Prostate gland (tissue), 2 donors: ENCODE measurements around the gene UCN. TPM values are rescaled to one million over a fixed set of nuclear protein-coding genes. Genes with fewer than 3 reads are reported as not detected.

ENCODE experiments used
- DNase-seq: peaks from one replicate; pipeline ENCODE4 v3.0.0-alpha.2; 2019; ENCODE audit warnings: low spot score
- H3K27ac ChIP-seq, 2 donors: fragments of 200-600 bp; sonication (generic); 2 replicates each; pipeline ENCODE4 v1.5.1; 2017 to 2019
- H3K27me3 ChIP-seq: fragments of 200-600 bp; sonication (generic); replicated peaks from 2 replicates; pipeline ENCODE4 v1.5.1; 2019; ENCODE audit not compliant: insufficient read depth
- H3K36me3 ChIP-seq, 2 donors: fragments of 200-600 bp; sonication (generic); 1 replicate in 1 of 2; 2 replicates in 1 of 2; pipeline versions ENCODE4 v1.5.1 to v1.8.1; 2017 to 2019
- H3K4me1 ChIP-seq: fragments of 200-600 bp; sonication (generic); replicated peaks from 2 replicates; pipeline ENCODE4 v1.5.1; 2019
- H3K4me3 ChIP-seq, 2 donors: fragments of 200-600 bp; sonication (generic); 2 replicates each; pipeline ENCODE4 v1.5.1; 2017 to 2019
- H3K9me3 ChIP-seq: fragments of 200-600 bp; sonication (generic); 2 replicates; pipeline ENCODE4 v1.5.1; 2017
- POLR2A ChIP-seq: fragments of 450-650 bp; IDR thresholded peaks from one replicate; pipeline ENCODE4 v1.6.1; 2016; ENCODE audit warnings: antibody characterized with exemption, mild to moderate bottlenecking
- POLR2AphosphoS5 ChIP-seq: sonication (generic); formaldehyde crosslinking; IDR thresholded peaks from one replicate; pipeline ENCODE4 v1.6.1; 2017; ENCODE audit warnings: antibody characterized with exemption
- WGBS: methylation state at CpG from one replicate; pipeline ENCODE4 v1.1.5; 2018; 5-methylcytosine and 5-hydroxymethylcytosine counted together
- intact Hi-C: fragments of 100-400 bp; cut with DNase I; formaldehyde crosslinking; loops from one replicate; pipeline ENCODE4 v1.14.2; 2022
- total RNA-seq, 2 donors: library from RNA; depleted of rRNA; stranded (reverse); fragments of >200 nt; gene quantifications; one replicate each; pipeline ENCODE4 v1.1.0, GENCODE V29; 2016
- TF ChIP-seq, protein P1 (sequence below), 4 experiments: fragments of 200-600 bp in 2 of 4; fragments of 450-650 bp in 2 of 4; sonication (generic) in 2 of 4; IDR thresholded peaks; 1 replicate in 3 of 4; 2 replicates in 1 of 4; pipeline ENCODE4 v1.5.1; 2016 to 2019; ENCODE audit warnings: antibody characterized with exemption in 4 of 4, mild to moderate bottlenecking in 2 of 4, moderate library complexity in 2 of 4

Gene UCN
- total RNA-seq, 2 donors from 2014 or later, result 4.2 to 11.2 TPM

DNA sequence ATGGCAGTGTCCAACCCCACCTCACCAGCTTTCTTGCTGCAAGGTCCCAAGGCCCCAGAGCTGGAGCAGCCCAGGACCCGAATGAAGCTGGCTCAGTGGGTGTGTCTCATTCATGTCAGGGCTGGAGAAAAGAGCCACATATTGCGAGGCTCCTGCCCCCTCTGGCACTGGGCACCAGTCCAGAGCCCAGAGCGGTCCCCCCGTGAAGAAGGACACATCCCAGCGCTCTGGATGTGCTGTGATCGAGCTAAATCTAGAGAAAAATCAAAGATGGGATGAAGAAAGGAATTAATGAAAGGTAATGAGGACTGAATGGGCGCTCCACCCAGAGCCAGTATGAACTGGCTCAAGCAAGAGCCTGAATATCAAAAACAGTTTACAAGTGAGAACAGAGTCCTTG lies 27.9 kb upstream of the UCN start:
- 90% methylated on average over 7 of the region's 7 CpGs for WGBS
- Histone ChIP-seq H3K4me3 (no peak overlapping the region), H3K4me1 (no peaks in the 10 kb centered on the region), H3K36me3 (peaks cover 10 to 16% of the 10 kb centered on the region in 2 donors), H3K27ac (no peak overlapping the region), H3K9me3 (no peaks in the 10 kb centered on the region), H3K27me3 (no peaks in the 10 kb centered on the region)
- DNase-seq, result no peak
- intact Hi-C loops, result no loop called here
- TF ChIP-seq, protein P1, sequence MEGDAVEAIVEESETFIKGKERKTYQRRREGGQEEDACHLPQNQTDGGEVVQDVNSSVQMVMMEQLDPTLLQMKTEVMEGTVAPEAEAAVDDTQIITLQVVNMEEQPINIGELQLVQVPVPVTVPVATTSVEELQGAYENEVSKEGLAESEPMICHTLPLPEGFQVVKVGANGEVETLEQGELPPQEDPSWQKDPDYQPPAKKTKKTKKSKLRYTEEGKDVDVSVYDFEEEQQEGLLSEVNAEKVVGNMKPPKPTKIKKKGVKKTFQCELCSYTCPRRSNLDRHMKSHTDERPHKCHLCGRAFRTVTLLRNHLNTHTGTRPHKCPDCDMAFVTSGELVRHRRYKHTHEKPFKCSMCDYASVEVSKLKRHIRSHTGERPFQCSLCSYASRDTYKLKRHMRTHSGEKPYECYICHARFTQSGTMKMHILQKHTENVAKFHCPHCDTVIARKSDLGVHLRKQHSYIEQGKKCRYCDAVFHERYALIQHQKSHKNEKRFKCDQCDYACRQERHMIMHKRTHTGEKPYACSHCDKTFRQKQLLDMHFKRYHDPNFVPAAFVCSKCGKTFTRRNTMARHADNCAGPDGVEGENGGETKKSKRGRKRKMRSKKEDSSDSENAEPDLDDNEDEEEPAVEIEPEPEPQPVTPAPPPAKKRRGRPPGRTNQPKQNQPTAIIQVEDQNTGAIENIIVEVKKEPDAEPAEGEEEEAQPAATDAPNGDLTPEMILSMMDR (IDR thresholded peaks at IDR 0.05), result no peak
- TF ChIP-seq POLR2A, result no peak
- no peak for TF ChIP-seq POLR2AphosphoS5

DNA sequence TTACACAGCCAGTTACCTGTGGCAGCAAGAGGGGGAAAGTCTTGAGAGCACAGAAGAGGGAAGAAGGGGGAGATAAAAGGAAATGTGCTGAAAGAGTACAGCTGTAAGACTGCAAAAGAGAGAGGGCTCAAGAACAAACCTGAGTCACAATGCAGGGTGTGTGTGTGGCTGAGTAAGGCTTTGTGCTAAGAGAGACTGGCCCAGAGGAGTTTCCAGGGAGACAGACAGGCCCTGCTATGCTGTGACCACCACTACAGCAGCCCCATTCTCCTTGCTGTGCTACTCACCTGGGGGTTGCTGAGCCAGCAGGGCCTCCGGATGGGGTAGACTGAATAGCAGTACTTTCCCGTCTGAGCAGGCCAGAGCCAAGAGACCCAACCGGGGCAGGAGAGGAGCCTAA lies 27.1 kb upstream of the UCN start:
- H3K27me3 ChIP-seq, result no peaks in the 10 kb centered on the region
- no peaks in the 10 kb centered on the region for H3K9me3 ChIP-seq
- intact Hi-C loops, result no loop called here
- TF ChIP-seq, protein P1 (IDR thresholded peaks at IDR 0.05), result no peak
- TF ChIP-seq POLR2A (no peak), POLR2AphosphoS5 (no peak)
- peaks cover 7 to 16% of the 10 kb centered on the region in 2 donors for H3K36me3 ChIP-seq
- no peaks in the 10 kb centered on the region for H3K4me1 ChIP-seq
- no peak for DNase-seq
- no peak overlapping the region for H3K27ac ChIP-seq
- WGBS, result 93% methylated on average over 3 of the region's 3 CpGs
- no peak overlapping the region for H3K4me3 ChIP-seq

DNA sequence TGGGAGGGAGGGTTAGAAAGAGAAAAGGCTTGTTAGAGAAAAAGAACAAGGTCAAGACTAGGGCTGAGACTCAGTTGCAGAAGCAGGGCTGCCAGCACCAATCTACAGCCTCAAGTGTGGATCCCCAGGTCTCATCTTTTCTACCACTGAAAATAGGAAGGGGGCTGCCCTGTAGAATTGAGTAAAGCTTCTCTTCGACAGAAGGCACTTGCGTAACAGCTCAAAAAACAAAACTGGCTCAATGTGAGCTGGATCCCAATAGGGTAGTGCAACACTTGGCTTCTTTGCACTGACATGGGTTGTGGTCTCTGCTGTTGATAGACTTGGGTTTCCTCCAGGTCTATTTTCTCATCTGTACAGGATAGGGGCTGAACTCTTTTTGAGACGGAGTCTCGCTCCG lies 16.5 kb upstream of the UCN start:
- 97% methylated on average over 5 of the region's 5 CpGs for WGBS
- Histone ChIP-seq H3K27me3 (no peaks in the 10 kb centered on the region), H3K4me3 (no peak overlapping the region), H3K4me1 (peaks cover 10% of the 10 kb centered on the region), H3K36me3 (peaks cover 7 to 18% of the 10 kb centered on the region in 2 donors), H3K9me3 (no peaks in the 10 kb centered on the region), H3K27ac (no peak overlapping the region)
- DNase-seq, result no peak
- TF ChIP-seq POLR2A (no peak), POLR2AphosphoS5 (no peak)
- TF ChIP-seq, protein P1 (IDR thresholded peaks at IDR 0.05), result no peak
- intact Hi-C loops, result loop anchor here (5.0 kb wide), 2 partner anchors 33 to 43 kb away; partner anchors contain the start of gene GTF3C2

DNA sequence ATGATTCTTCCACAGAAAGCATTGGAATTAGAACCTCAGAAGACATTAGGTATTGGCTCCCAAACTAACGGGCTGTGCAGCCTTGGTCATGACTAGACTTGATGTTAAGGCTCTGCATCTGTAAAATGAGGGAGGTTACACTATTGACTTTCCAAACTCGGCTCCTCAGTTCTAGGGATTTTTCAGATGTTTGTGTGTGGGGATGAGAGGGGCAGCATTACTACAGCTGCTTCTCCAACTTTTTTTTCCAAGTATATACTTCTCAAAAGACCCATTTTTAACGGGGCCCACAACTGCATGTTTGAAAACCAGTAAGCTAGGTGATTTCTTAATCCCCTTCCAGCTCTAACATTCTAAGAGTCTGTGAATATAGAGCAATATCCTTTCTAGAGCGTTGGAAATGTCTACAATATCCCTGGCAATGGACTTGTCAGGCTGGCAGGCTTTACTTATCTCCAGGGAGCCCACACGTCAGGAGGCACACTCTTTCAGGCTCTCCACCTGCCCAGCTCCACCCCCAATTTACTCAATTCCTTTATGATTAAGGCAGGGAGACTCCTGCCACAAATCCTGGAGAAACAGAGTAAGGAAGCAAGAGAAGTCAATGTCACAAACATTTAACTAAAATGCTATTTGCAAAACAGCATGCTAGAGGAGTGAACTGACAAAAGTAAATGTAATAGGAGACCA lies 15.5 kb upstream of the UCN start:
- H3K27ac ChIP-seq, result peak overlapping the region; percentile 87 to 92
- H3K4me1 ChIP-seq, result peaks cover 10% of the 10 kb centered on the region
- intact Hi-C loops, result loop anchor here (5.0 kb wide), 1 partner anchor 34 kb away; the partner anchor contains the start of gene GTF3C2
- TF ChIP-seq POLR2AphosphoS5 (no peak), POLR2A (no peak)
- TF ChIP-seq, protein P1 (IDR thresholded peaks at IDR 0.05), result no peak
- no peak for DNase-seq
- 12% methylated on average over 5 of the region's 5 CpGs for WGBS
- peaks cover 7 to 8% of the 10 kb centered on the region in 2 donors for H3K36me3 ChIP-seq
- H3K4me3 ChIP-seq, result peak overlapping the region; percentile 61 to 64
- H3K9me3 ChIP-seq, result no peaks in the 10 kb centered on the region
- no peaks in the 10 kb centered on the region for H3K27me3 ChIP-seq
